K562 (cell line): ENCODE measurements around the gene DMD. TPM values are rescaled to one million over a fixed set of nuclear protein-coding genes. Genes with fewer than 3 reads are reported as not detected.
"Not testable (repeated sequence)": the region's sequence is repeated elsewhere in the genome, so short reads cannot be mapped to it uniquely, and the experiment has no call there.

Source experiments
- ATAC-seq: fragments of 200-7000 bp; cut with Tn5 transposase; 3 replicates; pipeline ENCODE4 v1.9.1; 2020; ENCODE audit warnings: moderate library complexity
- BruUV-seq: library from RNA; stranded (reverse); fragments of 400-500 nt; replicated peaks from 2 replicates; lab custom pipeline; 2021; lab: Mats Ljungman, UMichigan
- CTCF ChIA-PET: fragments of 300-600 bp; formaldehyde crosslinking; extraction: SDS; loops from one replicate; lab custom pipeline; 2021; ENCODE audit warnings: low intra/inter-chr PET ratio; lab: Yijun Ruan, JAX
- POLR2A ChIA-PET: fragments of 300-600, 350-650 bp; sonication (Branson Sonifier 250); formaldehyde crosslinking; extraction: SDS; loops from one replicate; lab custom pipeline; 2021; ENCODE audit warnings: antibody characterized with exemption, inconsistent platforms; lab: Yijun Ruan, JAX
- DNase-seq, 4 experiments: peaks; one replicate each; pipeline versions ENCODE4 v3.0.0 to v3.0.0-alpha.2; 2011 to 2018; ENCODE audit warnings: low spot score in 3 of 4, mixed read lengths in 3 of 4; ENCODE audit errors: extremely low read depth in 1 of 4
- FAIRE-seq: peaks from 2 replicates; lab custom pipeline; 2011; peaks lifted over from hg19 to GRCh38; lab: Jason Lieb, UNC
- H2AFZ ChIP-seq: 2 replicates; pipeline ENCODE4 v1.6.0; 2011; ENCODE audit warnings: low read depth, low read length, control low read depth, inconsistent platforms
- H3K27ac ChIP-seq: fragments of 200-600 bp; 3 replicates; pipeline ENCODE4 v1.8.0; 2011; ENCODE audit warnings: low read depth, mild to moderate bottlenecking, control low read depth, inconsistent platforms, low read length, moderate library complexity, mixed read lengths; ENCODE audit errors: extremely low read depth
- H3K27me3 ChIP-seq, 2 experiments: fragments of 300-600 bp in 1 of 2; 2 replicates in 1 of 2; 3 replicates in 1 of 2; pipeline versions ENCODE4 v1.6.0 to v1.8.0; 2011; ENCODE audit warnings: inconsistent platforms in 2 of 2, low read length in 2 of 2, mild to moderate bottlenecking in 1 of 2, mixed read lengths in 1 of 2, moderate library complexity in 1 of 2; ENCODE audit not compliant: control insufficient read depth in 2 of 2, insufficient read depth in 2 of 2
- H3K36me3 ChIP-seq: fragments of 300-600 bp; 3 replicates; pipeline ENCODE4 v1.8.0; 2011; ENCODE audit warnings: mild to moderate bottlenecking, low read length, inconsistent platforms; ENCODE audit not compliant: control insufficient read depth, insufficient read depth
- H3K4me1 ChIP-seq, 2 experiments: fragments of 200-600 bp in 1 of 2; replicated peaks in 1 of 2; 2 replicates in 1 of 2; 3 replicates in 1 of 2; pipeline versions ENCODE4 v1.5.1 to v1.8.0; 2011; ENCODE audit warnings: inconsistent platforms in 2 of 2, low read length in 2 of 2, mild to moderate bottlenecking in 1 of 2, mixed read lengths in 1 of 2, moderate library complexity in 1 of 2; ENCODE audit not compliant: control insufficient read depth in 2 of 2, insufficient read depth in 2 of 2
- H3K4me2 ChIP-seq: 2 replicates; pipeline ENCODE4 v1.6.1; 2011; ENCODE audit warnings: low read length, control low read depth, inconsistent platforms, mixed read lengths; ENCODE audit not compliant: insufficient read depth
- H3K4me3 ChIP-seq: fragments of 200-600 bp; sonication (generic), shearing (Covaris generic); 2 replicates; pipeline ENCODE4 v1.5.1; 2016; ENCODE audit warnings: control low read depth, inconsistent platforms
- H3K79me2 ChIP-seq: fragments of 200-600 bp; 3 replicates; pipeline ENCODE4 v1.8.0; 2011; ENCODE audit warnings: low read length, inconsistent platforms; ENCODE audit not compliant: control insufficient read depth, insufficient read depth
- H3K9ac ChIP-seq, 2 experiments: 2 replicates each; pipeline versions ENCODE4 v1.6.0 to v1.6.1; 2011; ENCODE audit warnings: low read depth in 2 of 2, low read length in 2 of 2, control low read depth in 1 of 2, inconsistent platforms in 1 of 2, mild to moderate bottlenecking in 1 of 2, mixed read lengths in 1 of 2; ENCODE audit not compliant: insufficient read depth in 1 of 2
- H3K9me1 ChIP-seq: one replicate; pipeline ENCODE4 v1.6.0; 2011; ENCODE audit warnings: inconsistent platforms, mild to moderate bottlenecking, low read length, moderate library complexity; ENCODE audit not compliant: control insufficient read depth, insufficient read depth
- H3K9me3 ChIP-seq: replicated peaks from 2 replicates; pipeline ENCODE4 v1.5.1; 2011; ENCODE audit warnings: low read depth, low read length, inconsistent platforms; ENCODE audit not compliant: control insufficient read depth, insufficient read depth
- H4K20me1 ChIP-seq: replicated peaks from 2 replicates; pipeline ENCODE4 v1.6.1; 2011; ENCODE audit warnings: low read length, inconsistent platforms, mixed read lengths; ENCODE audit not compliant: control insufficient read depth, insufficient read depth
- ARID1B ChIP-seq: fragments of 450-650 bp; IDR thresholded peaks from 2 replicates; pipeline ENCODE4 v1.6.1; 2016; ENCODE audit warnings: antibody characterized with exemption, mild to moderate bottlenecking, inconsistent platforms
- CBFA2T3 ChIP-seq: fragments of 450-650 bp; IDR thresholded peaks from 2 replicates; pipeline ENCODE4 v1.6.1; 2017
- TAL1 ChIP-seq: fragments of 450-650 bp; IDR thresholded peaks from 2 replicates; pipeline ENCODE4 v1.6.1; 2016; ENCODE audit warnings: mild to moderate bottlenecking
- WGBS: fragments of 100-300 bp; shearing (Covaris generic); methylation state at CpG from one replicate; pipeline ENCODE4 v1.1.6; 2016; ENCODE audit warnings: low coverage, mixed read lengths; ENCODE audit not compliant: insufficient coverage; ENCODE audit errors: missing lambda C conversion rate; 5-methylcytosine and 5-hydroxymethylcytosine counted together
- in situ Hi-C: fragments of 300-500 bp; cut with MboI; formaldehyde crosslinking; loops from 4 replicates; pipeline ENCODE4 v1.15.0; 2018; ENCODE audit warnings: inconsistent platforms, mixed read lengths
- intact Hi-C: fragments of 100-400 bp; cut with micrococcal nuclease; formaldehyde crosslinking; loops from 2 replicates; pipeline ENCODE4 v1.14.2; 2022
- polyA plus RNA-seq, 8 experiments: library from polyadenylated mRNA; depleted of rRNA in 4 of 8; stranded (reverse) in 5 of 8; unstranded in 3 of 8; fragments of >200 nt; fragmentation: Nextera tagmentation in 2 of 8; fragmentation: Illumina TruSeq in 1 of 8; extraction: Ambion mirVana in 2 of 8; extraction: Trizol in 1 of 8; gene quantifications; 2 replicates each; pipeline versions ENCODE4 v1.2.1 to v1.2.3, GENCODE V29; 2011 to 2014; ENCODE audit warnings: inconsistent platforms in 1 of 8, missing spikeins in 1 of 8
- total RNA-seq, 7 experiments: library from RNA; depleted of rRNA in 6 of 7; stranded (reverse); fragments of >200 nt in 6 of 7; fragmentation: Illumina TruSeq in 2 of 7; extraction: Trizol in 2 of 7; gene quantifications; 2 replicates each; pipeline versions ENCODE4 v1.2.1 to v1.2.3, GENCODE V29; 2011 to 2021; ENCODE audit warnings: low replicate concordance in 1 of 7

The DMD gene
- total and polyA plus RNA-seq, 9 of the 15 experiments (the other 6 are each of a cell fraction or from before 2014, with no cell fraction given), result 3.8 to 20.4 (median 11.4) TPM

- H3K9me1 ChIP-seq, H3K27ac ChIP-seq, in situ Hi-C loops, intact Hi-C loops, H3K4me3 ChIP-seq, H3K36me3 ChIP-seq, FAIRE-seq, POLR2A ChIA-PET, H3K79me2 ChIP-seq, CTCF ChIA-PET, H4K20me1 ChIP-seq, H3K9ac ChIP-seq, H2AFZ ChIP-seq, H3K4me1 ChIP-seq, H3K4me2 ChIP-seq, H3K9me3 ChIP-seq: not testable (repeated sequence)
- 2% methylated on average over 5 of the region's 6 CpGs for WGBS
- TF ChIP-seq TAL1 (peak; percentile 11; the same call in 1 of the 2 replicates), ARID1B (peak; percentile 43), CBFA2T3 (peak; percentile 38; the same call in 1 of the 2 replicates)
- TF ChIP-seq, all 486 proteins: peak for 3; not testable (repeated sequence) for 483
- peak in 1 of 4 experiments; percentile 11 for DNase-seq
- BruUV-seq, ATAC-seq, H3K27me3 ChIP-seq: not testable (repeated sequence)
Observed at GRCh38 chrX:31378973-31379372, 1832.4 kb downstream of the DMD start.

- H3K27ac ChIP-seq, CTCF ChIA-PET, in situ Hi-C loops, H3K4me1 ChIP-seq, H3K9me3 ChIP-seq, H3K4me3 ChIP-seq, H4K20me1 ChIP-seq, intact Hi-C loops, H3K9ac ChIP-seq, BruUV-seq, H3K36me3 ChIP-seq, H2AFZ ChIP-seq, POLR2A ChIA-PET, H3K79me2 ChIP-seq, FAIRE-seq, H3K9me1 ChIP-seq, DNase-seq, ATAC-seq, H3K4me2 ChIP-seq, H3K27me3 ChIP-seq: not testable (repeated sequence)
- 78% methylated on average over 7 of the region's 8 CpGs for WGBS
Observed at GRCh38 chrX:31377821-31378220, 1833.5 kb downstream of the DMD start.
